GM10248 (cell line): ENCODE data around the gene SDK1.

Experiments
- CTCF ChIA-PET: fragments of 300-600 bp; sonication (Branson Sonifier 250); formaldehyde crosslinking; extraction: SDS; loops from one replicate; lab custom pipeline; 2021; ENCODE audit warnings: antibody characterized with exemption; lab: Yijun Ruan, JAX
- POLR2A ChIA-PET: fragments of 350-650 bp; sonication (Branson Sonifier 250); formaldehyde crosslinking; extraction: SDS; loops from one replicate; lab custom pipeline; 2020; ENCODE audit warnings: antibody characterized with exemption; lab: Yijun Ruan, JAX
- DNase-seq: peaks from one replicate; pipeline ENCODE4 v3.0.0; 2012; ENCODE audit errors: extremely low spot score
- CTCF ChIP-seq: IDR thresholded peaks from 2 replicates; pipeline ENCODE4 v1.5.1; 2012; ENCODE audit warnings: mild to moderate bottlenecking, low read depth; ENCODE audit errors: extremely low read depth, missing control alignments, control extremely low read depth

Gene SDK1

GRCh38 chr7:3918576-3918975 is 617.5 kb downstream of the SDK1 start:
- POLR2A ChIA-PET: no interaction called here
- CTCF ChIA-PET: no interaction called here
- DNase-seq: no peak
- no peak for TF ChIP-seq CTCF

- POLR2A ChIA-PET: no interaction called here
- DNase-seq: no peak
- CTCF ChIA-PET: no interaction called here
- no peak for TF ChIP-seq CTCF
These were observed 621.2 kb downstream of the SDK1 start for GRCh38 chr7:3922175-3922635.

GRCh38 chr7:3923307-3923918 is 622.4 kb downstream of the SDK1 start:
- CTCF ChIA-PET: no interaction called here
- no peak for DNase-seq
- no peak for TF ChIP-seq CTCF
- POLR2A ChIA-PET: no interaction called here

GRCh38 chr7:3924277-3924676 is 623.2 kb downstream of the SDK1 start:
- CTCF ChIA-PET: no interaction called here
- no peak for TF ChIP-seq CTCF
- no peak for DNase-seq
- POLR2A ChIA-PET: no interaction called here

GRCh38 chr7:3927446-3928110 is 626.5 kb downstream of the SDK1 start:
- DNase-seq: no peak
- no peak for TF ChIP-seq CTCF
- POLR2A ChIA-PET: no interaction called here
- CTCF ChIA-PET: no interaction called here

GRCh38 chr7:3928727-3929515 is 627.9 kb downstream of the SDK1 start:
- ChIA-PET POLR2A (no interaction called here), CTCF (no interaction called here)
- DNase-seq: no peak
- TF ChIP-seq CTCF: no peak
